ENCODE results near the gene GRB10. TPM values are rescaled to one million over a fixed set of nuclear protein-coding genes. Genes with fewer than 3 reads are reported as not detected.

The GRB10 gene
- total and polyA plus RNA-seq, 2 of the 8 experiments (the other 6 are each of a cell fraction or from before 2014, with no cell fraction given): 35.7 to 97.0 TPM

- TF ChIP-seq USF2 (IDR thresholded peaks at IDR 0.05; ENCODE audit: low read length) (no peak), SP2 (IDR thresholded peaks at IDR 0.05; ENCODE audit: low read length) (no peak)
Measured at GRCh38 chr7:50664461-50664922, 118.2 kb downstream of the GRB10 start (continued).

Data from H1 (cell line).